ENCODE data around the gene FGB.
A peak's percentile ranks its signal among the peaks of the same experiment; 100 is the strongest.
"Not testable (repeated sequence)": the region's sequence is repeated elsewhere in the genome, so short reads cannot be mapped to it uniquely, and the experiment has no call there.

FGB gene

GRCh38 chr4:154595807-154596206, 33.0 kb downstream of the FGB start:
- DNase-seq (ENCODE audit: low read depth in 3 of 3): no peak

DNA sequence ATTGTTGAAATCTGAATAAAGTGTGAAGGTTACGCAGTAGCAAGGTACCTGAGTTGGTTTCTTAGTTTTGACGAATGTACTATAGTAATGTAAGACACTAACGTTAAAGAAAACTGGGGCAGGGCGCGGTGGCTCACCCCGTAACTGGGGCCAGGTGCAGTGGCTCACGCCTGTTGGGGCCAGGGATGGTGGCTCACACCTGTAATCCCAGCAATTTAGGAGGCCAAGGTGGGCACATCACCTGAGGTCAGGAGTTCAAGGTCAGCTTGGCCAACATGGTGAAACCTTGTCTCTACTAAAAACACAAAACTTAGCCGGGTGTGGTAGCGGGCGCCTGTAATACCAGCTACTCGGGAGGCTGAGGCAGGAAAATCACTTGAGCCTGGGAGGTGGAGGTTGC, 34.5 kb downstream of the FGB start:
- not testable (repeated sequence) for DNase-seq (ENCODE audit: low read depth in 3 of 3)

GRCh38 chr4:154597798-154598774, 35.3 kb downstream of the FGB start:
- no peak for DNase-seq (ENCODE audit: low read depth in 3 of 3)

GRCh38 chr4:154602404-154603020, 39.7 kb downstream of the FGB start:
- DNase-seq (ENCODE audit: low read depth in 3 of 3): no peak

GRCh38 chr4:154603033-154603943, 40.5 kb downstream of the FGB start:
- DNase-seq (ENCODE audit: low read depth in 3 of 3): no peak

DNA sequence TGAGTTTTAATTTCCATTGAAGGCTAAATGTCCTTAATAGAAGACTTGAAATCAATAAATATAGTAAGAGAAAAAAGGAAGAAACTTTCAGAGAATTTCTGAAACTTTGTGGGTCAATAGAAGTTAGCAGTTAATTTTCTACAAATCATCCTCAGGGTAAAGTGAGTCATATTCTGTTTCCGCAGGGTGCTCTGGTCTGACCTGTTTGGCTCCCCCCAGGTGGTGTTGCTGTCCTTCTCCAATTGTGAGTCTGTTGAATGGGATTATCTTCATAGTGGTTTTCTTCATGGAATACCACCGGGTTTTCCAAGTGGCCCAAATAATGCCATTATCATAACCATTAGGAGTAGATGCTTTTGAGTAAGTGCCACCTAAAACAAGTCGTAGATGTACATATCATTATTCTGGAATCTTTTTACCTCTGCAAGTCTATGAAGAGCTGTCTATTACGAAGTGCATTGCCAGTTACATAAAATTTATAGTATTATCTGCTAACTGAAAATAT, 41.9 kb downstream of the FGB start:
- DNase-seq (ENCODE audit: low read depth in 3 of 3): no peak

DNA sequence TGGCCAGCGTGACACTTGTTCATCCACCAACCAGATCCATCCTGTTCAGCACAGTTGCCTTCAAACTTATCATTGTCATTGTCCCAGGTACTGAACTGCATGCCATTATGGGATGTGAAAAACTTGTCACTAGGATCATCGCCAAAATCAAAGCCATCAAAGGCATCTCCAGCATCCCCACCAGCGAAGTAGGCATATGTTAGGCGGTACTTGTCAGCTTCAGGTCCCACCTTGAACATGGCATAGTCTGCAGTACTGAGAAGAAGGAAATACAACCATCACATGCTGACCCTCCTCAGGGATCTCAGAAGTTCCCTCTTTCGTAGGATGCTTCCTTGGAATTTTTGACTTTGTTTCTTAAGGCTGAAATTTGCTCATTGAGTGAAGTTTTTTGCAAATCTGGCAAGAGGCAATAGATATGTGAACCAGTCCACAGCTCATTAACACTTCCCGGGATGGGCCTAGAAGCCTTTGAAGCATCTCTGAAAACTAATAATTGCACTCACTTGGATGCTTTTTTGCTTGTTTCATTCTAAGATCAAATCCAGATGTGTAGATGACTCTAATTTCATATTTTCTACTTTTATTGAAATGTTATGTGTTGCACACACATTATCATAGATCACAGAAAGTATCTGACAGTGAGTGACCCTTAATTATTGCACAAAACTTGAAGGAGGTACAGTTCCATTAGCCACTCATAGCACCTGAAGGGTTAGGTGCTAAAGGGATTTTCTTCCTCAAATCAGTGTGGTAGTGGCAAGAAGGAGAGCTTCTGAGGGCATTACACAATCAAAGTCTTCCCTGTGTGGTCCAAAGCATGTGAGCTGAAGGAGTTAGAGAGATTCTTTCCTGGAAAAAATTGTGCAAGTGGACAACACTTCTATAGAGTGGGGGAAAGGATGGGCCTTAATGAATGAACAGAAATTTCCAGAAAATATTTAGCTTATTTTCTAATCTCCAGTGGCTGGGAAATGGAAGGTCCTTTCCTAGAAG, 44.2 kb downstream of the FGB start:
- DNase-seq (ENCODE audit: low read depth in 3 of 3): no peak

- no peak for DNase-seq (ENCODE audit: low read depth in 3 of 3)
These were observed 45.8 kb downstream of the FGB start for GRCh38 chr4:154608361-154609252.

DNA sequence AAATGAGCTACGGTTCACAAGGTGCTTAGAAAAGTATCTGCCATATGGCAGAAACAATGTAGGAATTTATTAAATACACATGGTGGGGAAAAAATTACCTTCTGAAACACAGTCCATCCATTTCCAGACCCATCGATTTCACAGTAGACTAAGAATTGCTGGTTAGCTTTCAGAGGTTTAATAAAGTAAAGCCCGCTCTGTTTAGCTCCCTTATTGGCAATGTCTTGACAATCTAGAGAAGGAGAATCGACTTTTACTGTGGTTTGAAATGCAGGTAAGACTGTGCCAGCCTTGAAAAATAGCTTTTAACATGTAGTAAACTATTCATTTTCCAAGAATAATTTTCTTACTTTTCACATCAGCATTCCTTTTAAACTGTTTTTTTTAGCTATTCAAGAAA, 46.7 kb downstream of the FGB start:
- no peak for DNase-seq (ENCODE audit: low read depth in 3 of 3)

DNA sequence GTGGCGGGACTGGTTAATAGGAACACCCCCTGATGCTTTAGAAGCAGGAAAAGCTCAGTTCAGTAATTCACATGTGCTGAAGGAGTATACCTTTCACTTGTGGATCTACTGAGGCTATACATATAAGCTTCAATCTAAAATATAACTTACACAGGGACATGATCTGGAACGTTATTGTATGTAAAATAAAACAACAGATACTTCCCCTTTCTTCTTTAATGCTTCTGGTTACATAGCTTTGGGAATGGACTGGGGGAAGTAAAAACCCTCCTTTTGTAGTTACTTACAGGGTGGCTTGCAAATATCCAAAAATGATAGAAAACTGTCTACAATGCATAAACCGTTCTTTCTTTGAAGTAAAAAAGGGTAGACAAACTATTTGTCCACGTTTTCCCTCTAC, 47.8 kb downstream of the FGB start:
- DNase-seq (ENCODE audit: low read depth in 3 of 3): no peak

DNA sequence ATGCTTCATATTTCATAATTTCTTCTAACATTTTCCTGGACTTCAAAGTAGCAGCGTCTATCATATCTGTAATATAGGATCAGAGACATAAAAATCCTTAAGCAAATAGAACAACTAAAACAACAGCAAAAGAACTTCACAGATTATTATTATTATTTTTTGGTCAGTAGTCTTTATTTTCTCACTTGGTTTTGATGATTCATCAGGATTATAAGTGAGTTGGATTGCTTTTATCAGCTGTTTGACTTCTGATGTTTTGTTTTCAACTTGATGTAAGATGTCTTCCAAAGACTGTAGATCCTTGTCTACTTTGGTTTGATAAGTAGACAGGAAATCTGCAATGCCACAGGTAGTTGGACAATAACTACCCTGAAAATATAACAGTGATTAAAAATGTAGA, 49.0 kb downstream of the FGB start:
- no peak for DNase-seq (ENCODE audit: low read depth in 3 of 3)

DNA sequence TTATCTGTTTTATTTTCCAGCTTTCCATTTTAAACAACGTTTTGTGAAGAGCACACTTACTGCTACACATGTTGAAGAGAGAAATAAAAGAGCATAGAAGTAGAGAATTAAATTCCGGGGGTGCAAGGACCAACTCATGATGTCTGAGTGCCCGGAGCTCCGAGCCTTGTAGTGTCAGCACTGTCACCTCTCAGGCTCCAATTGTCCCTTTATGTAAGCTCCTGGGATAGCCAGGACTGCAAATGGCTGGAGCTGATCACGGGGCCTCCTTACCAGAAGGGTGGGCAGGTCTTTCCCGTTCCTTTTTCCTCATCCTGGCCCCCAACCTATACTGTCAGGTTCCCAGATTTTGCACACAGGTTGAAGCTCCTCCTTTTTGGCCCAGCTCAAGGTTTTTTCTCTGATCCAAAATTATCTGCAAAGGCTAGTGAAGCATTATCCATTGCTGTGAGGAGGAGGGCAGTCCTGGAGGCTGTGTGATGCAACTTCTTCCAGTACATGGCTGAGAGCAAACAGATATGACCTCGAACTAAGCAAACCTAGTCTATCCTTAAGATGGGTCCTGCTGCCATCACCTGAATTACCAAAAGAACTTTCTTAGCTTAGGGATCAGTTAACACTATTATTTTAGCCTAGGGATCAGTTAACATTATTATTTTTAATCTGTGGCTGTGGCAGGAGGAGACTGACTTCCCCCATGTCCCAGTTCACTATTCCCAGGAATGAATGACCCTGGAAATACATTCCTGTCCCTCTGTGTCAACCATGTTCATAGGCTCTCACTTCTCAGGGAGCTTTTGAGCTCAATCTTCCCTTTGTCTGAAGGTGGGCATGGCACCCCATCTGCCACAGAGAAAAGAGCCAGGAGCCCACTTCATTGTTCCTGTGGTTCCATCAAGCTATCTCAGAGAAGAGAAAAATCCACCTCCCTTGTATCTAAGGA, 49.9 kb downstream of the FGB start, which contains the start of gene FGG:
Gene FGG (minus strand): TSS at position 185 of the 943 bp plus-strand sequence. CDS start 47 bp downstream, at position 138.
- no peak for DNase-seq (ENCODE audit: low read depth in 3 of 3)

DNA sequence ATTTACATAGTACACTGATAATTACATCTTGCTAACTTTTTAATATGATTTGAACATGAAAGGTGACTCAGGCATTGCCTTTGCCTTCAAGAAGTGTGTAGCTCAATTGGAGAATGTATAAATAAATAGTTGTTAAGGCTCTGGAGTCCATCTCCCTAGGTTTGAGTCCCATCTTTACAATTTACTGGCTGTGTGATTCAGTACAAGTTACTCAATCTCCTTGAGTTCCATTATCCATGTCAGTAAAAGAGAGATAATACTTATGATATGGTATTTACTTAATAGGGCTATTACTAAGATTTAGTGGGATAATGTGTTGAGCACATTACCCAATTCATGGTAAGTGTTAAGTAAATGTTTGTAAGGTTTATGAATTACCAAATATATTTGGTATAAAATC, 51.5 kb downstream of the FGB start:
- DNase-seq (ENCODE audit: low read depth in 3 of 3): no peak

DNA sequence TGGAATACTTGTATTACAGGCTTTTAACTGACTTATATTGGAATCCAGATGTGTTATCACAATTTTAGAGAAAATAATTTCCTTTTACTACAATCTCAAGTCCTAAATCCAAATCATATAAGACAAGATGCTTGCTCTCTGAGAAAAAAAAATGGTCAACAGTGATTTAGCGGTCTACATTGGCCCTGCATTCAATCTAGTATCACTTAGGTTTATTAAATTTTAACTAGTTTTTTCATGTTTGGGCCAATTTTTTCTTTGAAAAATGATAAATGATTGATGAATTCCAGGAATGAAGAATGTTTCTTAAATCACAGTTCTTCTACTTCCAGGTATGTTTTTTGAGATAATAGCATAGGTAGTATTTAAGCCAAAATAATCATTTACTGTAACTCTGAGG, 52.4 kb downstream of the FGB start:
- no peak for DNase-seq (ENCODE audit: low read depth in 3 of 3)

- DNase-seq (ENCODE audit: low read depth in 3 of 3): no peak
These were observed 53.5 kb downstream of the FGB start for GRCh38 chr4:154616287-154616686.

DNA sequence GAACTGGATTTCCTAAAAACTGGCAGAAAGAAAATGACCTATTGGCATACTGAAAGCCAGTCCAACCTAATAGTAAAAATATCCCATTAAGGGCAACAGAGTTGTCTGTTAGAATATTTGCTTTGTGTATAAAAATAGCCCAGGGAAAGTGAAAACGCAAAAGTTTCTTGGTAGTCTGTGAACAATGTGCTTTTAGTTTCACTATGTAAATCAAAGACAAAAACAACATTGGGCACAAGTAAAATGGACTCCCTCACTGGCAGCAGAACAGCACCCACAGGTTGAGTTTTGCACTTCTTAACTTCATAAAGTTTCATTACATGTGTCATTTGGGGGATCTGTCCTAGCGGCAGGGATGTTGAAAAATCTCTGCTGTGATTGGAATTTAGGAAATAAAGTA, 53.9 kb downstream of the FGB start:
- DNase-seq (ENCODE audit: low read depth in 3 of 3): no peak

DNA sequence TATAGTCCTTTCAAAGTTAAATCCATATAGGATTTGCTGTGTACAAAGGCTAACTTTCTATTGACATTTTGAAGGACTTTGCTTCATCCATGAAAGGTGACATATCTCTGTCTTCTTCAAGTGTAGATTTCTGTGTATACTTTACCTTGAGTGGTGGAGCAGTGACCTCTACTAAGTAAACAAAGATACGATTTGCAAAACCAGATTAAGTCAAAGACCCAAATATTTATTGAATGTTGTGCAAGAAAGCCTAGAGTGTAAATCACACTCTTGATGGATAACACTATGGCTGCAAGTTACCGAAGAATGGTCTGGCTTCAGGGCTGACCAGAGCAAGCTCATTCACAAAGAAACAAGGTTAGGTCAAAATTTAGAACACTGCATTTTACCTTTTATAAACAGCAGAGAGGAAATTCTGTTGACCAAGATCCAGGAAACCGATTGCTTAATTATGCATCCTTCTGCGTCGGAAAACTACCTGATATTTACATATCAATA, 55.1 kb downstream of the FGB start:
- no peak for DNase-seq (ENCODE audit: low read depth in 3 of 3)

DNA sequence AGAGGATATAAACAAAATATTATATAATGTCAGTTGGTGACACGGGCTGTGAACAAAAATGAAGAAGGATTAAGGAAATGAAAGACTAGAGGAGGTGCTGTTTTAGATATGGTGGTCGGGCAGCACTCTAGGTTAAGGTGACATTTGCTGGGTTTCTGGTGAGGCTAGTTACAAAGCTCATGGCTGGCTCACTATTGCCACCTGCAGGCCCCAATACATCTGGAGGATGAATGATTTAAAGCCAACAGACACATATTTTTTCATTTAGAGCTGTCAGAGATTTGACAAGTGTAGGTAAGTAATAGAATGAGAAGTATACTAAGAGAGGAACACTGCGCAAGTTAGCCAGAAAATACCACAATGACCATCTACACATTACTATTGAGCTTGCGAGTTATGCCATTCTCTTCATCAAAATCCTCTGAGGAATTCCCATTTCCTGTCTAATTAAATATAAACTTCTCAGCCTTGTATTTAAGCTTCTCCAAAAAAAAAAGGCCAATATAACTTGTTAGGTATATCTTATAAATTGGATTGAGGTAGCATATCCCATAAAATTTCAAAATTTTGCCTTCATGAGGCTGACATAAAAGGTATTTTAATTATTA, 56.0 kb downstream of the FGB start:
- DNase-seq (ENCODE audit: low read depth in 3 of 3): peak; percentile 13 to 25 (median 14)
